ENCODE data around the gene CUL1.

The CUL1 gene

GRCh38 chr7:148761499-148762278, 63.0 kb downstream of the CUL1 start:
- peak in 1 of 14 donors; percentile 35 for DNase-seq

DNA sequence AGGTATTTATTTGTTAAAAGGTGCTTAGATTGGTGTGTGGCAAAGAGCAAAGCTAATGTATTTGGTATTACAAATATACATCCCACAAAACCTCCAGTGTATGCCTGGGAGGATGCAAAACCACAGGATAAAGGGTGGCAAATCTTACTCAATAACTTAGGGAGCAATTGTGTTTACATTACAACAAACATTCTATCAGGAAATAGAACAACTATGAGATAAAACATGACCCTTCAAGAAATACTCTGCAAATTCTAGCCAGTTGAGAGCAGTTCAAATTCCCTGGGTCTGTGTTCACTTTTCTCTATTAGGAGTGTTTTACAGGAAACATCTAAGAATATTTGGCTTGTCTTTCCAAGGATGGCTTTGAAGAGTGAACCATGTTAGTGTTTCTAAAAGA, 64.9 kb downstream of the CUL1 start:
- DNase-seq = no peak

DNA sequence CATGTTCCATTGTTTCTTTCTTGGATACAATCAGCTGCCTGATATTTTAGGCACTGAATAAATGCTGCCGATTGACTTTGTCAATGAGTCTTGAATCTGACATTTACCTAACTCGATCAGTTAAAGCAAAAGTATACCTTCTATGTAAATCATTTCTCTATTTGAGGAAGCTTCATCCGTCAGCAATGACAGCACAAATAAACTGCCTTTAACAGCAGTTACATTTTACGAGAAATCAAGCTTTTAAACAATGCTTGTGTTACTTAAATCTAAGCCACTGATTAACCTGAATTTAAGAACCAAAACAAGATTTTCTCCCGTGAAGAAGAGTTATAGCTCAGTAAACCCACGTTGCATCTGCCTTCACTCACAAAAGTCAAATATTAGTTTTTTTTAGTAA, 71.3 kb downstream of the CUL1 start:
- no peak for DNase-seq

DNA sequence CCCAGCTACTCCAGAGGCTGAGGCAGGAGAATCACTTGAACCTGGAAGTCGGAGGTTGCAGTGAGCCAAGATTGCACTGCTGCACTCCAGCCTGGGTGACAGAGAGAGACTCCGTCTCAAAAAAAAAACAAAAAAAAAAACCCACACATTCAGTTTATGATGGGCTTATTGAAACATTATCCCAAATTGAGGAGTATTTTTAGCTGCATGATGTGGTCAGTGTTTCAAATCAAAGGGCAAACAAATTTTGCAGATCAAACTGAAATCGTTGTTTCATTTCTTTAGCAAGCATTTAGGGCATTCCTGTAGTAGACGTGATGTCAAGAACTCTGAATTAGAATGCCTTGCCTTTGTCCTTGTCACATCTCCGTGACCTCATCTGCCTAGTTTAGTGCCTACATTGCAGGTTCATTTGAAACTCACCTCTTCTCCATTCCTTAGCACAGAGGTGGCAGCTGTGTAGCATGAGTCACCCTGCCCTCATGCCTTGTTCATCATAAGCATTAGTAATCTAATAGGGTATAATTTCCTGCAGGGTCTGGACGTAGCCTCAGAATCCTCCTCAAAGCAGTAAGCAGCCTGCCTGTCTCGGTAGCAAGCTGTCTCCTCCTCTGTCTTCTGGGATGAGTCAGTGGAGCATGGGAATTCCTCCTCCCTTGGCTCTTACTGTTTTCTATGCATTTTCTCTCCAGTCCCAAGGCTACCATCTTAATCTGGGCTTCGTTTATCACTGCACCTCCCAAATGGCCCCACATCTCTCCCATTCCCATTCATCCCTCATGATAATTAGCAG, 73.8 kb downstream of the CUL1 start:
- DNase-seq = no peak

- no peak for DNase-seq
Measured at GRCh38 chr7:148773334-148773733, 74.6 kb downstream of the CUL1 start.

DNA sequence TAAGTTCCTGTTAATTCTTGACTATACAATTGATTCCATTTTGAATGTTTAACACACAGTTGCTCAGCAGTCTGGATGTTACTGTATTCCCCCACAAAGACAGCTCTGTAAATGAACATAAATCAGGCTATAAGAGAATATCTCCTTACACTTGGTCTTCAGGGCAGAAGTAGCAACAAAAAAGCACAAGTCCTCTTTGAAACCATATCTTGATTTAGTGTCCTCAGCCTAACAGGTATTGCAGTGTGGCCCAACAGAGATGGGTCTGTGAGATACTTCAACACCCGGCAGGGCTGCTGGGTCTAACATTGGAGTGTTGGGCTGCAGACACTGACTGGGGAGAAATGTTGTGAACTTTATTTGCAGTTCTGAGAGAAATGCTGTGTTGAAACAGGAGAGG, 75.8 kb downstream of the CUL1 start:
- DNase-seq = no peak

DNA sequence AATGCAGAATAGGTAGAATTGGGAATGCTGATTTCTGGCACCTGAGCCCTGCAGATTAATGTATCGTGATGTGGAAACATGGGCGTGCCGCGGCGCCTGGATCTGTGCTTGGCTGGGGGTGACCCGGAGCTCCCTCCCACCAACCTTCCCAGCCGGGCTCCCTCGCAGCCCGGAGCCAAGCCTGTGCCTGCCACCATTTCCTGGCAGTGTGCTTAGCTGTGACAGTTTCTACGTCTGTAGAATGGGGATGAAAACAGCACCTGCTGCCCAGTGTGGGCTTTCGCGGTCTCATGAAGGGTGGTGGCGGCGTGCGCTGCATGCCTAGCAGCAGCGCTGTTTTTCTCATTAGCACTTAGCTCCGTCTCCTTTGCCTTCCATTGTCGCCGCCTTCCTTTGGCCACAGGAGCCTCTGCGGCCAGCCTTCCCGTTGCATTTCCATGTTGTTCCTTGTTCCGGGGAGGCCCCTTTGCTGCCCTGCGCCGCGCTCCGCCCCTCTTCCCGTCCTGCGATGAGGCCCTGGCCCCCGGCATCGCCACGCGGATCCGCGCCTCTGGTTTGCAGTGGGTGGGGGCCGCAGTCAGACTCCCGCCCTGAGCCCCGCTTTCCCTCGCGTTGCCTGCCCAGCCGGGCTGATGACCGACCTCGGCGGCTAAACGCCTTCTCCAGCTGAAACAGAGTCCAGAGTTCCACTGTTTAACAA, 84.2 kb downstream of the CUL1 start:
- DNase-seq = no peak

- no peak for DNase-seq
Measured at GRCh38 chr7:148783801-148784527, 85.3 kb downstream of the CUL1 start.

DNA sequence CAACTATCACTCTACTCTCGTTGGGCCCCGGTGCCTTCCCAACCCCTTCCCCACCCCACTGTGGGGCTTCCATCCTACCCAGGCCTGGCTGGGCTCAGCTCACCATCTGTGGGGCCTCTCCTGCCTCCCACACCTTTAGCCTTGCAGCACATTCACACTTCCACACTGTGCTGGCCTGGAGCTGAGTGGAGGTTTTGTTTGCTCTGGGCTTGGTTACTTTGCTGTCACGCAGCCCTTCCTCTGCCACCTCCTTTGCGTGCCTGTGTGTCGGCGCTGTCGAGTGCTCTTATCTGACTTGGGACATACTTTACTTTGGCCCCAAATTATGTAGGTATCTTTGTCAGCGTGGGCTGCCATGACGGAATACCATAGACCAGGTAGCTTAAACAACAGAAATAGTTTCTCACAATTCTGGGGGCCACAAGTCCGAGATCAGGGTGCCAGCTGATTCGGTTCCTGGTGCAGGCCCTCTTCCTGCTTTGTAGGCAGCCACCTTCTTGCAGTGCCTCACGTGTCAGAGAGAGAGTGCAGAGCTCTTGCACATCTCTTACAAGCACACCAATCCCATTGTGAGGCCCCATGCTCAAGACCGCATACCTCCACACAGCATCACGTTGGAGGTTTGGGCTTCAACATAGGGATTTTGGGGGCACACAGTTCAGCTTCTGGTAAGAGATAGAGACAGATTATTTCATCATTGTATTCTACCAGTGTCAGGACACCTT, 89.0 kb downstream of the CUL1 start:
- DNase-seq = no peak

DNA sequence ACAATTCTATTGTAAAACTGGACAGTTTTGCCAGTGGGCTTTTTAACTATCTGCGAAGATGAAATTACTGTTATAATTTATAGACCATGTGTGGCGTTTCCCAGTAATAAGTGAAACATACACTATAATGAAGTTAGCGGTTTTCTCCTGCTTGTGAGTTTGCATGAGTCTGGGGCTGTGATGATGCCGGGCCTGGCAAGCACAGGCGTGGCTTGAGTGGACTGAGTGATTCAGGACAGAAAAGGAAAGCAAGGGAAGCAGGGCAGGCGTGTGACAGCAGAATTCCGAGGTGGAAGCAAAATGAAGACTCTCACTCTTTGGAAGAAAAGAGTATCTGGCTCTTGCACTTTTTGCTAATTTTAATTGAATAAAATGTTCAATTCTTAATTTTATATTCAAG, 90.5 kb downstream of the CUL1 start:
- no peak for DNase-seq

- DNase-seq = no peak
Measured at GRCh38 chr7:148790131-148790726, 91.5 kb downstream of the CUL1 start.

- DNase-seq = no peak
Measured at GRCh38 chr7:148790850-148791249, 92.1 kb downstream of the CUL1 start.

DNA sequence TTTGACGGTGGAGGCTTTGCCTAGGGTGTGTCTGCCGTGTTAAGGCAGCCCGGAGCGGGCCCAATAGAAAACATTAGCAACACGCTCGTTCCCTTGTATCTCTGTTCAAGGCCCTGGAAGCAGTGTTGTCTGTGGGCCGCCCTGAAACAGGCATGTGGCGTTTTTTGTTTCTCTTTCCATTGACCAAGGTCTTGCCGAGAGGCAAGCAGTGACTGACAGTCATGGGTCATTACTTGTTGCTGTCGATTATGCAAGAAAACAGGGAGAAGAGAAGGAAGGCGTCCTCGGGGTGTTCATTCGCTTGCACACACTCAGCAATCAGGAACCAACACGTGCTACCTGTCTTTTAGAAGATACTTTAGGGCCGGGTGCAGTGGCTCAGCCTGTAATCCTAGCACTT, 92.8 kb downstream of the CUL1 start:
- DNase-seq = no peak

DNA sequence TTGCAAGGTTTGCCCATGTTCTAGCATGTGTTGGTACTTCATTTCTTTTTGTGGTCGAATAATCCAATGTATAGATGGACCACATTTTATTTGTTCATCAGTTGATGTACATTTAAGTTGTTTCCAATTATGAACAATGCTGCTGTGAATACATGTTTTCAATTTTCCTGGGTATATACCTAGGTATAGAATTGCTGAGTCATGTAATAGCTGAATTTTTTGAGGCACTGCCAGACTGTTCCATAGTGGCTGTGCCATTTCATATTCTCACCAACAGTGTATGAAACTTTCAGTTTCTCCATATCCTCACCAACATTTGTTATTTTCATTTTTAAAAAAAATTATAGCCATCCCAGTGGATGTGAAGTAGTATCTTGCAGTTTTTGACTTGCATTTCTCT, 94.9 kb downstream of the CUL1 start:
- DNase-seq = no peak

DNA sequence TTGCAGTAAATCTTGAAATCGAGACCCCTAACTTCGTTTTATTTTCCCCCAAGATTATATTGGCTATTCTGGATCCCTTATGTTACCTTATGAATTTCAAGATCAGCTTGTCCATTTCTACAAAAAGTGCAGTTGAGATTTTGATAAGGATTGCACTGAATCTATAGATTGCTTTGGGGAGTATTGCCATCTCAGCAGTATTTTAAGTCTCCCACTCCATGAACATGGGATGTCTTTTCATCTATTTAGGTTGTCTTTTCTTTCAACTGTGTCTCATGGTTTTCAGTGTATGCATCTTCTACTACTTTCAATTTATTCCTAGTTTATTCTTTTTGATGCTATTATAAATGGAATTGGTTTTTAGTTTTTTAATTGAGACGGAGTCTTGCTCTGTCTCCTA, 95.8 kb downstream of the CUL1 start:
- DNase-seq = no peak

- no peak for DNase-seq
Measured at GRCh38 chr7:148796841-148797240, 98.1 kb downstream of the CUL1 start.

GRCh38 chr7:148799893-148800555, 101.3 kb downstream of the CUL1 start:
- no peak for DNase-seq

DNA sequence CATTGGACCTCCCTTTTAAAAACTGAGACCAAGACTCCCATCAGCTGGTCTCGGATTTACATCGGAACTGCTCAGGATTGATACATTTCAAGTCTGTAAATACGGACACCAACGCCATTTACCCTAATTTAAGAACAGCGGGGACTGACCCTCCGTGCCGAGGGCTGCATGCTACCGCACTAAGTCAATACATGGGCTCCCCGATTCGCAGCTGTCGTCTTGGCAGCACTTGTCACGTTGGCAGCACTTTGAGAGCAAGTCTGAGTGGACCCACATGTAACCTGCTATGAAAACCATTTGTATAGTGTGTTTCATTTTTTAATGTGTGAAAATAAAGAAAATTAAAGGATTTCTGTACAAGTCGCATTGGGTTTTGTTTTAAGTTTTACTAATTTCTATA, 102.0 kb downstream of the CUL1 start:
- DNase-seq = peak in 1 of 14 donors; percentile 29

- no peak for DNase-seq
Measured at GRCh38 chr7:148802101-148802493, 103.4 kb downstream of the CUL1 start.

DNA sequence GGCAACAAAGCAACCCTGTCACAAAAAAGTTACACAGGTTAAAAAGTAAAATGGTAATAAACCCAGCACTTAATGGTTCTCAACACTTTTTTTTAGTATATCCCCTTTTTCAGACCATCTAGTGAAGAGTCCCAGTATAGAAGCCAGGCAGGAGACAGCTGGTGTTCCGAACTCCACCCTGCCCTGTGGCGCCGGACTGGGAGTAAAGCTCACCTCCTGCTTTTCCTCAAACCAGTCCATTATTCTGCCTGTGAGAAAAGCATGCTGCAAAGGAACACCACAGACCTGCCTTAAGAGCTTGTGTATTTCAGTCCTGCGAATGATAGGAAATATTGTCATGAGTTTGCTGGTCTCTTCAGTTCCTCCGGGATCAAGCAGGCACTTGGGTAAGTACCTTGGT, 104.4 kb downstream of the CUL1 start:
- no peak for DNase-seq

Data from C1 segment of cervical spinal cord (tissue), 14 donors.